Panc1 (cell line): ENCODE results near the gene TP53I11. TPM values are rescaled to one million over a fixed set of nuclear protein-coding genes. Genes with fewer than 3 reads are reported as not detected.
A peak's percentile ranks its signal among the peaks of the same experiment; 100 is the strongest.

ENCODE experiments used
- ATAC-seq: fragments of 200-7000 bp; cut with Tn5 transposase; 2 replicates; pipeline ENCODE4 v1.9.1; 2020; ENCODE audit warnings: mild to moderate bottlenecking, moderate library complexity
- Bru-seq: library from RNA; stranded (reverse); fragments of 400-500 nt; gene quantifications from one replicate; lab custom pipeline; 2021; lab: Mats Ljungman, UMichigan
- BruChase-seq, 2 experiments: library from RNA; stranded (reverse); fragments of 400-500 nt; gene quantifications; one replicate each; lab custom pipeline; 2021; lab: Mats Ljungman, UMichigan
- BruUV-seq: library from RNA; stranded (reverse); fragments of 400-500 nt; replicated peaks from 2 replicates; lab custom pipeline; 2021; lab: Mats Ljungman, UMichigan
- CTCF ChIA-PET: fragments of 300-600 bp; sonication (Branson Sonifier 250); formaldehyde crosslinking; loops from one replicate; lab custom pipeline; 2022; ENCODE audit warnings: antibody characterized with exemption; lab: Charles Lee
- POLR2A ChIA-PET: fragments of 300-600 bp; sonication (Branson Sonifier 250); formaldehyde crosslinking; loops from one replicate; lab custom pipeline; 2022; ENCODE audit warnings: antibody characterized with exemption; lab: Charles Lee
- DNase-seq: peaks from one replicate; pipeline ENCODE4 v3.0.0-alpha.2; 2010; ENCODE audit warnings: low read depth, low spot score
- H3K27ac ChIP-seq: 2 replicates; pipeline ENCODE4 v1.5.1; 2011; ENCODE audit warnings: mild to moderate bottlenecking, low read length, inconsistent platforms
- H3K27me3 ChIP-seq: fragments of 200-500 bp; sonication (Bioruptor generic); 2 replicates; pipeline ENCODE4 v1.6.0; 2014; ENCODE audit warnings: low read length, inconsistent platforms; ENCODE audit not compliant: control insufficient read depth, insufficient read depth
- H3K36me3 ChIP-seq: fragments of 200-500 bp; sonication (Bioruptor generic); 2 replicates; pipeline ENCODE4 v1.5.1; 2014; ENCODE audit warnings: inconsistent platforms, mild to moderate bottlenecking, low read length, moderate library complexity; ENCODE audit not compliant: control insufficient read depth, insufficient read depth
- H3K4me1 ChIP-seq: 2 replicates; pipeline ENCODE4 v1.5.1; 2011; ENCODE audit warnings: inconsistent platforms, mild to moderate bottlenecking, low read length, moderate library complexity; ENCODE audit not compliant: control insufficient read depth, insufficient read depth
- H3K4me3 ChIP-seq, 2 experiments: 2 replicates each; pipeline ENCODE4 v1.5.1; 2011 to 2012; ENCODE audit warnings: low read depth in 2 of 2, low read length in 2 of 2, mild to moderate bottlenecking in 2 of 2, inconsistent platforms in 1 of 2, moderate library complexity in 1 of 2
- H3K9me3 ChIP-seq: fragments of 200-500 bp; sonication (Bioruptor generic); 2 replicates; pipeline ENCODE4 v1.5.1; 2014; ENCODE audit warnings: low read depth, mild to moderate bottlenecking, inconsistent platforms, low read length, moderate library complexity; ENCODE audit not compliant: control insufficient read depth, insufficient read depth
- CTCF ChIP-seq: fragments of 450-650 bp; IDR thresholded peaks from 2 replicates; pipeline ENCODE4 v1.5.1; 2017; ENCODE audit warnings: mild to moderate bottlenecking
- POLR2AphosphoS5 ChIP-seq: IDR thresholded peaks from 2 replicates; pipeline ENCODE4 v1.6.1; 2012; ENCODE audit warnings: mild to moderate bottlenecking, low read depth, low read length, moderate library complexity
- REST ChIP-seq, 2 experiments: IDR thresholded peaks; 2 replicates each; pipeline ENCODE4 v1.6.1; 2011 to 2012; ENCODE audit warnings: low read depth in 2 of 2, control low read depth in 1 of 2, low read length in 1 of 2, mild to moderate bottlenecking in 1 of 2, moderate library complexity in 1 of 2; ENCODE audit not compliant: insufficient read depth in 1 of 2
- SIN3A ChIP-seq: IDR thresholded peaks from 2 replicates; pipeline ENCODE4 v1.6.1; 2012; ENCODE audit warnings: low read depth, mild to moderate bottlenecking, low read length, moderate library complexity, borderline replicate concordance; ENCODE audit not compliant: insufficient read depth
- TCF7L2 ChIP-seq: IDR thresholded peaks from 2 replicates; pipeline ENCODE4 v1.6.1; 2011; ENCODE audit warnings: mild to moderate bottlenecking, low read depth, low read length, inconsistent platforms
- in situ Hi-C: cut with HindIII; loops from 2 replicates; pipeline ENCODE4 v1.10.0; 2016; ENCODE audit warnings: low sequenced_read_pairs, low pct_unique_long_range_greater_than_20kb
- intact Hi-C: fragments of 100-400 bp; cut with micrococcal nuclease; formaldehyde crosslinking; loops from one replicate; pipeline ENCODE4 v1.10.0; 2022; ENCODE audit not compliant: unreplicated experiment
- long read RNA-seq: library from polyadenylated mRNA; unstranded; transcript quantifications from one replicate; pipeline ENCODE4 v2.0.0, GENCODE V29; 2021; ENCODE audit not compliant: unreplicated experiment
- polyA plus RNA-seq: library from polyadenylated mRNA; unstranded; fragments of >200 nt; gene quantifications from one replicate; pipeline ENCODE4 v1.2.1, GENCODE V29; 2012; ENCODE audit warnings: missing spikeins; ENCODE audit not compliant: insufficient read length
- total RNA-seq: library from RNA; stranded (reverse); gene quantifications from one replicate; pipeline ENCODE4 v1.2.1, GENCODE V29; 2021; ENCODE audit not compliant: unreplicated experiment

The TP53I11 gene
- total RNA-seq (132 TPM), Bru-seq, nascent RNA (percentile 73 among the genes with signal in this experiment), BruChase-seq, experiment 1, labeled RNA remaining after a 2-hour chase (percentile 76 among the genes with signal in this experiment), BruChase-seq, experiment 2, labeled RNA remaining after a 6-hour chase (percentile 86 among the genes with signal in this experiment)
- polyA plus RNA-seq, result 179 TPM
- long read RNA-seq, partial matches to known transcripts, result 5 of 123 reads
- long read RNA-seq, other reads (novel, unspliced or antisense), result 115 of 123 reads

GRCh38 chr11:44950625-44951476, at the start of gene TP53I11:
TSS of gene TP53I11 (minus strand) at chr11:44950883. CDS start at chr11:44938335, 12,548 bp downstream.
- in situ Hi-C loops (no loop called here), intact Hi-C loops (no loop called here)
- no peaks in the 10 kb centered on the region for H3K9me3 ChIP-seq
- peak within 1 kb of the TSS; percentile 75 to 78 for H3K4me3 ChIP-seq
- peaks cover 44% of the 10 kb centered on the region for H3K4me1 ChIP-seq
- BruUV-seq, result no TSS peak
- H3K27me3 ChIP-seq, result no peaks in the 10 kb centered on the region
- POLR2A ChIA-PET, result no interaction called here
- TF ChIP-seq TCF7L2, result no peak
- TF ChIP-seq POLR2AphosphoS5, result no peak
- TF ChIP-seq REST (IDR thresholded peaks at IDR 0.05; ENCODE audit: insufficient read depth in 1 of 2, low read depth in 2 of 2, low read length in 1 of 2), result no peak
- TF ChIP-seq CTCF, result peak; percentile 93
- no peak for TF ChIP-seq SIN3A
- H3K36me3 ChIP-seq, result no peaks in the 10 kb centered on the region; the same call in 1 of the 2 replicates
- CTCF ChIA-PET, result interaction anchor here (1.4 kb wide), 1 partner anchor 14 kb away, joined by 4 read pairs; no protein-coding TSS in a partner anchor
- peak within 1 kb of the TSS; percentile 72 for H3K27ac ChIP-seq
- peak; percentile 84 for ATAC-seq
- DNase-seq, result no peak

- TF ChIP-seq REST (IDR thresholded peaks at IDR 0.05; ENCODE audit: insufficient read depth in 1 of 2, low read depth in 2 of 2, low read length in 1 of 2) (no peak), TCF7L2 (no peak), SIN3A (no peak), POLR2AphosphoS5 (no peak), CTCF (no peak)
- POLR2A ChIA-PET, result no interaction called here
- no peak for DNase-seq
- H3K27me3 ChIP-seq, result no peaks in the 10 kb centered on the region
- in situ Hi-C loops, result no loop called here
- no peak overlapping the region for H3K4me3 ChIP-seq
- H3K4me1 ChIP-seq, result no peaks in the 10 kb centered on the region
- CTCF ChIA-PET, result no interaction called here
- H3K27ac ChIP-seq, result no peak overlapping the region
- BruUV-seq, result no TSS peak
- ATAC-seq, result no peak
- intact Hi-C loops, result no loop called here
- no peaks in the 10 kb centered on the region for H3K9me3 ChIP-seq
- no peaks in the 10 kb centered on the region for H3K36me3 ChIP-seq
Measured at GRCh38 chr11:44999068-44999467, 48.4 kb upstream of the TP53I11 start.
